HEK293T (cell line): Measurements from ENCODE around the gene TOR2A.

Experiments
- ARNT ChIP-seq: fragments of 450-650 bp; IDR thresholded peaks from 2 replicates; pipeline ENCODE4 v1.6.1; 2017; ENCODE audit warnings: mild to moderate bottlenecking
- ELF4 ChIP-seq: fragments of 450-650 bp; IDR thresholded peaks from 2 replicates; pipeline ENCODE4 v1.6.1; 2017; ENCODE audit warnings: antibody characterized with exemption
- FOXM1 ChIP-seq: fragments of 450-650 bp; IDR thresholded peaks from 2 replicates; pipeline ENCODE4 v1.6.1; 2017; ENCODE audit warnings: mild to moderate bottlenecking, borderline replicate concordance
- HDGF ChIP-seq: fragments of 450-650 bp; IDR thresholded peaks from 2 replicates; pipeline ENCODE4 v1.6.1; 2017; ENCODE audit warnings: antibody characterized with exemption, borderline replicate concordance

GRCh38 chr9:127769101-127769500 is 34.0 kb upstream of the TOR2A start:
- TF ChIP-seq ELF4 (no peak), FOXM1 (no peak), ARNT (no peak), HDGF (no peak)
